Thyroid gland (tissue), 4 donors: ENCODE measurements around the gene CCDC197. TPM values are rescaled to one million over a fixed set of nuclear protein-coding genes. Genes with fewer than 3 reads are reported as not detected.

Source experiments
- DNase-seq, 2 donors: peaks; one replicate each; pipeline ENCODE4 v3.0.0-alpha.2; 2019
- H3K27ac ChIP-seq, 3 donors: fragments of 200-600 bp; sonication (generic); 1 replicate in 2 of 3; 2 replicates in 1 of 3; pipeline ENCODE4 v1.5.1; 2016 to 2019; ENCODE audit warnings: mild to moderate bottlenecking in 1 of 3, moderate library complexity in 1 of 3
- H3K27me3 ChIP-seq: fragments of 200-600 bp; sonication (generic); one replicate; pipeline ENCODE4 v1.5.1; 2019
- H3K36me3 ChIP-seq, 2 donors: fragments of 200-600 bp; sonication (generic); one replicate each; pipeline ENCODE4 v1.5.1; 2016 to 2019
- H3K4me1 ChIP-seq, 2 donors: fragments of 200-600 bp; sonication (generic); one replicate each; pipeline ENCODE4 v1.5.1; 2017 to 2019
- H3K4me3 ChIP-seq, 3 donors: fragments of 200-600 bp; sonication (generic); replicated peaks in 1 of 3; 1 replicate in 2 of 3; 2 replicates in 1 of 3; pipeline ENCODE4 v1.5.1; 2016; ENCODE audit warnings: mild to moderate bottlenecking in 1 of 3
- H3K9me3 ChIP-seq: fragments of 200-600 bp; sonication (generic); one replicate; pipeline ENCODE4 v1.5.1; 2017
- POLR2A ChIP-seq, 2 donors: fragments of 450-650 bp; IDR thresholded peaks; one replicate each; pipeline ENCODE4 v1.6.1; 2017; ENCODE audit warnings: antibody characterized with exemption in 2 of 2, mild to moderate bottlenecking in 2 of 2, moderate library complexity in 1 of 2
- WGBS, 2 donors: methylation state at CpG; one replicate each; pipeline ENCODE4 v1.1.5; 2017; 5-methylcytosine and 5-hydroxymethylcytosine counted together
- intact Hi-C: fragments of 100-400 bp; cut with DNase I; formaldehyde crosslinking; loops from one replicate; pipeline ENCODE4 v1.15.1; 2023
- total RNA-seq, 4 donors: library from RNA; depleted of rRNA; stranded (reverse); fragments of >200 nt; gene quantifications; one replicate each; pipeline ENCODE4 v1.2.3, GENCODE V29; 2016
- TF ChIP-seq, protein P1 (sequence below), 6 experiments: fragments of 200-600 bp in 3 of 6; fragments of 450-650 bp in 3 of 6; sonication (generic) in 3 of 6; IDR thresholded peaks; one replicate each; pipeline ENCODE4 v1.5.1; 2016 to 2019; ENCODE audit warnings: antibody characterized with exemption in 6 of 6, mild to moderate bottlenecking in 2 of 6, inconsistent platforms in 1 of 6, moderate library complexity in 1 of 6

The CCDC197 gene
- total RNA-seq, 4 donors from 2014 or later, result not detected

GRCh38 chr14:93952829-93953228, 44.3 kb upstream of the CCDC197 start:
- Histone ChIP-seq H3K9me3 (no peaks in the 10 kb centered on the region), H3K27ac (no peak overlapping the region), H3K4me1 (no peaks in the 10 kb centered on the region), H3K4me3 (no peak overlapping the region), H3K27me3 (no peaks in the 10 kb centered on the region), H3K36me3 (no peaks in the 10 kb centered on the region)
- 74 to 78% methylated on average over 3 of the region's 3 CpGs for WGBS, 2 donors
- TF ChIP-seq, protein P1, sequence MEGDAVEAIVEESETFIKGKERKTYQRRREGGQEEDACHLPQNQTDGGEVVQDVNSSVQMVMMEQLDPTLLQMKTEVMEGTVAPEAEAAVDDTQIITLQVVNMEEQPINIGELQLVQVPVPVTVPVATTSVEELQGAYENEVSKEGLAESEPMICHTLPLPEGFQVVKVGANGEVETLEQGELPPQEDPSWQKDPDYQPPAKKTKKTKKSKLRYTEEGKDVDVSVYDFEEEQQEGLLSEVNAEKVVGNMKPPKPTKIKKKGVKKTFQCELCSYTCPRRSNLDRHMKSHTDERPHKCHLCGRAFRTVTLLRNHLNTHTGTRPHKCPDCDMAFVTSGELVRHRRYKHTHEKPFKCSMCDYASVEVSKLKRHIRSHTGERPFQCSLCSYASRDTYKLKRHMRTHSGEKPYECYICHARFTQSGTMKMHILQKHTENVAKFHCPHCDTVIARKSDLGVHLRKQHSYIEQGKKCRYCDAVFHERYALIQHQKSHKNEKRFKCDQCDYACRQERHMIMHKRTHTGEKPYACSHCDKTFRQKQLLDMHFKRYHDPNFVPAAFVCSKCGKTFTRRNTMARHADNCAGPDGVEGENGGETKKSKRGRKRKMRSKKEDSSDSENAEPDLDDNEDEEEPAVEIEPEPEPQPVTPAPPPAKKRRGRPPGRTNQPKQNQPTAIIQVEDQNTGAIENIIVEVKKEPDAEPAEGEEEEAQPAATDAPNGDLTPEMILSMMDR (IDR thresholded peaks at IDR 0.05), result no peak
- TF ChIP-seq POLR2A (IDR thresholded peaks at IDR 0.05), result no peak
- intact Hi-C loops, result no loop called here
- no peak for DNase-seq

DNA sequence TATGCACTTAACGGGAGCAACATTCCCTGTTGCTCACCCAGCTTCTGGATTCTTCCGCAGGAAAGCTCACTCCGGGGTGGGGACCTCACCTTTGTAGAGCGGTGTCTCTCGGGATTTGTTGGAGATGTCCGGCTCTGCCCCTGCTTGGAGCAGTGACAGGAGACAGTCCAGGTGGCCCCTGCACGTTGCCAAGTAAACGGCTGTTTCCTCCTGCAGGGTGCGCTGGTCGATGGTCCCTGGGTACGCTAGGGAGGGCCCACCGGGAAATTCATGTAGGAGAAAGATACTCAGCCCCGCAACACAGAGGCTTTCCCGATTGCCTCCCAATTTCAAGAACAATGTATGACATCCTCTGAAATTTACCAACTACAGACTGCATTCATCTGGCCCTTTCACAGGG, 43.8 kb upstream of the CCDC197 start:
- no peaks in the 10 kb centered on the region for H3K4me1 ChIP-seq

DNA sequence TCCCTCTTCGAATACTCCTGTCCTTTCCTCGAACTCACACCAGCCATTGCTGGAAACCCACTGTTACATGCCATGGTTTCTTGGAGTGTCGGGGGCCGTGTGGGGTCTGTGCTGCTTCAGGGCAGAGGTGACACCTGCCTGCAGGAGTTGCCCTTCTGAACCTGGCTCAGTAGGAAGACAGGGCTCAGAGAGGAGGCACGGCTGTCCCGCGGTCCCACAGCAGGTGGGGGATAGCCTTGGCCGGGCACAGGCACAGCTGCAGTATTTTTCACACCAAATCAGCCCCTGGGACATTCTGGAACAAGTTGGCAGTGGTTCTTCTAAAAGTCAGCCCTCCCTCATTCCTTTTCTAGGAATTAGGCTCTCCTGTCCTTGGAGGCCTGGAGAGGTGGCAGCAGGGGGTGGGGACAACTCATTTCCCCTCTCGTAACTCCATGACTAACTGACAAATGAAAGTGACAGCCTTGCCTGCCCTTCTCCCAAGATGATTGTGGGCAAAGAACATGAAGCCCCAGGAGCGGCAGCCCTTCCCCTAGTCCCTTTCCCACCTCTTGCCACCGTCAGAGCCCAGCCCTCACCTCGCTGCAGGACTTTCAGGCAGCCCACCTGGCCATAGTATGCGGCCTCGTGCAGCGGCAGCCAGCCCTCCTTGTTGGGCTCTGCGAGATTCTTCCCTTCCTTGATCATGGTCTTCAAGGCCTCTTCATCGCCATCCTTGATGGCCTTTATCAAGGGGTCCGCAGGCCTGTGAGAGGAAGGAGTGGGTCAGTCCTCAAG, 43.2 kb upstream of the CCDC197 start:
- Histone ChIP-seq H3K9me3 (no peaks in the 10 kb centered on the region), H3K27me3 (no peaks in the 10 kb centered on the region), H3K4me1 (no peaks in the 10 kb centered on the region), H3K4me3 (no peak overlapping the region), H3K27ac (no peak overlapping the region), H3K36me3 (no peaks in the 10 kb centered on the region)
- intact Hi-C loops, result no loop called here
- no peak for DNase-seq
- WGBS, 2 donors, result 83 to 85% methylated on average over 17 to 18 of the region's 18 CpGs
- TF ChIP-seq, protein P1 (IDR thresholded peaks at IDR 0.05), result no peak
- no peak for TF ChIP-seq POLR2A (IDR thresholded peaks at IDR 0.05)

More for the DNA sequence above, 43.8 kb upstream of the CCDC197 start:
- H3K4me3 ChIP-seq, result no peak overlapping the region
- H3K36me3 ChIP-seq, result no peaks in the 10 kb centered on the region
- intact Hi-C loops, result no loop called here
- no peaks in the 10 kb centered on the region for H3K27me3 ChIP-seq
- TF ChIP-seq, protein P1 (IDR thresholded peaks at IDR 0.05), result no peak
- no peak for TF ChIP-seq POLR2A (IDR thresholded peaks at IDR 0.05)
- no peak overlapping the region for H3K27ac ChIP-seq
- DNase-seq, result no peak
- whole genome bisulfite sequencing, 2 donors, result 56 to 69% methylated on average over 9 to 14 of the region's 14 CpGs
- no peaks in the 10 kb centered on the region for H3K9me3 ChIP-seq

- no peaks in the 10 kb centered on the region for H3K9me3 ChIP-seq
- H3K27ac ChIP-seq, result no peak overlapping the region
- no peaks in the 10 kb centered on the region for H3K27me3 ChIP-seq
- intact Hi-C loops, result no loop called here
- no peak for TF ChIP-seq POLR2A (IDR thresholded peaks at IDR 0.05)
- TF ChIP-seq, protein P1 (IDR thresholded peaks at IDR 0.05), result no peak
- DNase-seq, result no peak
- H3K36me3 ChIP-seq, result no peaks in the 10 kb centered on the region
- 76 to 91% methylated on average over 3 of the region's 4 CpGs for WGBS, 2 donors
- H3K4me3 ChIP-seq, result no peak overlapping the region
- H3K4me1 ChIP-seq, result peaks cover 0 to 4% of the 10 kb centered on the region in 2 donors
Observed at GRCh38 chr14:93954516-93954830, 42.6 kb upstream of the CCDC197 start.
